ENCODE data around the gene ANKMY1. TPM values are rescaled to one million over a fixed set of nuclear protein-coding genes. Genes with fewer than 3 reads are reported as not detected.

ANKMY1 gene
- total RNA-seq, 1 experiment from 2014 or later: 28.3 TPM

GRCh38 chr2:240588669-240589068 lies 30.9 kb upstream of the ANKMY1 start (continued):
- TF ChIP-seq EZH2phosphoT487 (IDR thresholded peaks at IDR 0.05; ENCODE audit: borderline replicate concordance) (no peak), RAD21 (IDR thresholded peaks at IDR 0.05; ENCODE audit: low read depth) (no peak)

- ChIA-PET CTCF (interaction anchor here (0.9 kb wide), 1 partner anchor 8 kb away, joined by 3 read pairs; no protein-coding TSS in a partner anchor), RAD21 (ENCODE audit: low non-redundant PET in 1 of 2, low total read pairs in 2 of 2, uncharacterized antibody in 2 of 2, unreplicated experiment in 2 of 2) (no interaction called here), POLR2A (no interaction called here)
- no peaks in the 10 kb centered on the region for H3K9me3 ChIP-seq (ENCODE audit: control insufficient read depth in 1 of 2, insufficient read depth in 1 of 2, low read depth in 1 of 2, low read length in 2 of 2)
- no peak overlapping the region for H2AFZ ChIP-seq (ENCODE audit: low read depth, low read length, poor library complexity, severe bottlenecking)
- peaks cover 21 to 32% of the 10 kb centered on the region in 2 experiments for H3K4me1 ChIP-seq (ENCODE audit: control insufficient read depth in 1 of 2, insufficient read depth in 2 of 2, low read length in 2 of 2)
- H3K4me2 ChIP-seq (ENCODE audit: low read length): peak overlapping the region; percentile 96
- no peaks in the 10 kb centered on the region for H3K27me3 ChIP-seq (ENCODE audit: insufficient read depth, low read length)
- H3K27ac ChIP-seq (ENCODE audit: low read depth, low read length): no peak overlapping the region
- no peaks in the 10 kb centered on the region for H4K20me1 ChIP-seq (ENCODE audit: insufficient read depth)
- peaks cover 62% of the 10 kb centered on the region for H3K79me2 ChIP-seq (ENCODE audit: insufficient read depth, low read length)
- TSS peak; percentile 58 for BruUV-seq (replicated peaks)
- peak overlapping the region; percentile 98 to 99 for H3K4me3 ChIP-seq (replicated peaks in 1 of 2; ENCODE audit: low read depth in 1 of 2, low read length in 2 of 2)
- ATAC-seq (no peak), DNase-seq (ENCODE audit: low read depth, low spot score) (no peak)
- no peaks in the 10 kb centered on the region for H3K9me2 ChIP-seq (ENCODE audit: insufficient read depth)
- intact Hi-C loops (cut with micrococcal nuclease): no loop called here
- peak overlapping the region; percentile 91 for H3K9ac ChIP-seq (ENCODE audit: low read length)
- peaks cover 3 to 9% of the 10 kb centered on the region in 2 experiments; a peak in 3 of 4 replicates for H3K36me3 ChIP-seq (ENCODE audit: control insufficient read depth in 1 of 2, insufficient read depth in 2 of 2, low read length in 2 of 2)
- TF ChIP-seq EZH2phosphoT487 (IDR thresholded peaks at IDR 0.05; ENCODE audit: borderline replicate concordance): no peak
- TF ChIP-seq EGR1 (IDR thresholded peaks at IDR 0.05; ENCODE audit: low read depth): no peak
- TF ChIP-seq SRF (IDR thresholded peaks at IDR 0.05; ENCODE audit: low read depth): no peak
- TF ChIP-seq SP1 (IDR thresholded peaks at IDR 0.05; ENCODE audit: low read depth): no peak
- TF ChIP-seq POLR2AphosphoS5 (IDR thresholded peaks at IDR 0.05; ENCODE audit: low read depth, low read length): no peak
- no peak for TF ChIP-seq RAD21 (IDR thresholded peaks at IDR 0.05; ENCODE audit: low read depth)
- TF ChIP-seq ATF3 (IDR thresholded peaks at IDR 0.05): no peak
- no peak for TF ChIP-seq POLR2A (IDR thresholded peaks at IDR 0.05; ENCODE audit: borderline replicate concordance, extremely low read depth, insufficient read depth, insufficient read length)
- TF ChIP-seq ELF1 (IDR thresholded peaks at IDR 0.05; ENCODE audit: borderline replicate concordance, low read depth): no peak
- TF ChIP-seq YY1 (IDR thresholded peaks at IDR 0.05; ENCODE audit: extremely low read depth, insufficient replicate concordance, low read depth, low read length): no peak
- no peak for TF ChIP-seq ZFX (IDR thresholded peaks at IDR 0.05)
Measured at GRCh38 chr2:240588006-240588655, 30.3 kb upstream of the ANKMY1 start.

Data from HCT116 (cell line).